ENCODE results near the gene FOXP1.

FOXP1 gene

DNA sequence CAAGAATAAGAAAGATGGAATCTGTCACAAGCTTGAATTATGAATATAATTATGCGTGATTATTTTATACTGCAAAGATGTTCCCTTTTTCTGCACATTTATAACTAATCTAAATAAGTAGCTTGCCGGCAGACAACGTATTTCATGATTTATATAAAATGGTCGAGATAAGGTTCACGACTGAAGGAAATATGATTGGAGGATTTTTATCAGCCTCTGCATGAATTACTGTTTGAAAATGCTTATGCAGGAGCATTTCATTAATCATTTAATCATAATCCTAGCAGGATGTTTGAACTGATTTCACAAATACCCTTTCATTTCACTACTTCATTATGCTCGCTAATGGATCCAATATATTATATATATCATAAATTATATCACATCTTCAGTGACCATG lies 580.0 kb downstream of the FOXP1 start:
- no peaks in the 10 kb centered on the region for H3K36me3 ChIP-seq (ENCODE audit: control insufficient read depth, insufficient read depth, low read length)
- H3K4me1 ChIP-seq (ENCODE audit: control insufficient read depth, insufficient read depth, low read length) = peaks cover 20% of the 10 kb centered on the region
- H3K4me3 ChIP-seq (ENCODE audit: low read length) = no peak overlapping the region
- no peak overlapping the region for H3K9ac ChIP-seq (ENCODE audit: low read length)
- no peaks in the 10 kb centered on the region for H3K27me3 ChIP-seq (ENCODE audit: control insufficient read depth, insufficient read depth, low read length)
- no peaks in the 10 kb centered on the region for H3K9me3 ChIP-seq (ENCODE audit: control insufficient read depth, low read length)

DNA sequence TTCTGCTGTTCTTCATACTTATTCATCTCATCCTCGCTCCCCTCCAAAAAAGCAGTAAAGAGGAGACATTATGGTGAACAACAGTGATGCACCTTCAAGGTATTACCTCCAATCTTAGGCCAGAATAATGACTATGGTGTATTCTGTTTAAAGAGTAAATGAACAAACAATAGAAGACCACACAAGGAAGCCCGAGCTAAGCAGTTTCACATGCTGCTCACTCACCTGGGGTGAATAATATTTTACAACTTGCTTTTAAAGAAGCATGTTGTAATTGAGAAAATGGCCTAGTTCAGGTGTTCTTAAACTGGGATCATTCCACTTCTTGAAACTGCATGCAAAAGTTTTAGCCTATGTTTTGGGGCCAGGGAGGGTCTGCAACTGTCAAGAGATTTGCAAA lies 581.2 kb downstream of the FOXP1 start:
- H3K36me3 ChIP-seq (ENCODE audit: control insufficient read depth, insufficient read depth, low read length) = no peaks in the 10 kb centered on the region
- H3K9me3 ChIP-seq (ENCODE audit: control insufficient read depth, low read length) = no peaks in the 10 kb centered on the region
- no peaks in the 10 kb centered on the region for H3K27me3 ChIP-seq (ENCODE audit: control insufficient read depth, insufficient read depth, low read length)
- no peak overlapping the region for H3K4me3 ChIP-seq (ENCODE audit: low read length)
- no peak overlapping the region for H3K9ac ChIP-seq (ENCODE audit: low read length)
- peaks cover 8% of the 10 kb centered on the region for H3K4me1 ChIP-seq (ENCODE audit: control insufficient read depth, insufficient read depth, low read length)

DNA sequence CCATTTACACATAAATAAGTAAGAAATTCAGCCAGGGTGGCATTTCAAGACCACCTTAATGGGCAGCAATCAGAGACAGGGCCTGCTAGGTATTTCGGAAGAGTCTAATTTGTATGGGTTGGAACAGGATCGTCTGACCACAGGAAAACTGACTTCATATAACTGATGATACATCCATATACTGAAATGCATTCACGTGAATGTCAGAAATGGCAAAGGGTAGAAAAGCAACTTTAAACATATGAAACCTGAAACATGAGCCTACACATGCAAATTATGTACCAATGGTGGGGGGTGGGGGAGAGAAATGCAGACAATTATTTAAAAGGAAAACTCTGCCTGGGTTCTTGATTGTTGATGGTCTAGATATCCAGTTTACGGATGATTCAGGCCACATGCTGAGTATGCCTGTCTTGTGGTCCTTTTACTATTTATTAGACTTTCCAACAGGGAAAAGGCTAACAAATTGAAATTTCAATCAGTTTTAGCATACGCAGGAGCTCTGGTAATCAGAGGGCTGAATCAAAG lies 582.2 kb downstream of the FOXP1 start:
- Histone ChIP-seq H3K4me3 (ENCODE audit: low read length) (no peak overlapping the region), H3K4me1 (ENCODE audit: control insufficient read depth, insufficient read depth, low read length) (peaks cover under 1% of the 10 kb centered on the region), H3K27me3 (ENCODE audit: control insufficient read depth, insufficient read depth, low read length) (no peaks in the 10 kb centered on the region), H3K9ac (ENCODE audit: low read length) (no peak overlapping the region), H3K36me3 (ENCODE audit: control insufficient read depth, insufficient read depth, low read length) (no peaks in the 10 kb centered on the region), H3K9me3 (ENCODE audit: control insufficient read depth, low read length) (no peaks in the 10 kb centered on the region)

DNA sequence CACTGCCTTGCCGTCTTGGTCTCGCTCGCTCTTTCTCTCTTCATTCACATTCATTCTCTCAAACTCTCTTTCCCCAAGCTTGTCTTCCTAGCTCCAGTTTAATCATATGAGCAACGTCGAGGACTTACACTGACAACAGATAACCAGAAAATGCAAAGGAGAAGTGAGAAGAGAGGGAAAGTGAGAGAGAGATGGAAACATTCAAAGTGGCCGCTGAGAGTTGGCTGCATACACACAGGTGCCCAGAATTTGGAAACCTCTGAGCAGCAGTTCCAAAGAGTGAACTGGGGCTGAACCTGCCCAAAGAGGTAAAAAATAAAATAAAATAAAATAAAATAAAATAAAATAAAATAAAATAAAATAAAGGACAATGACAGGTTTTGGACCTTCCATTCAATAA lies 583.0 kb downstream of the FOXP1 start:
- Histone ChIP-seq H3K4me3 (ENCODE audit: low read length) (no peak overlapping the region), H3K4me1 (ENCODE audit: control insufficient read depth, insufficient read depth, low read length) (no peaks in the 10 kb centered on the region), H3K36me3 (ENCODE audit: control insufficient read depth, insufficient read depth, low read length) (no peaks in the 10 kb centered on the region), H3K9me3 (ENCODE audit: control insufficient read depth, low read length) (no peaks in the 10 kb centered on the region), H3K27me3 (ENCODE audit: control insufficient read depth, insufficient read depth, low read length) (no peaks in the 10 kb centered on the region), H3K9ac (ENCODE audit: low read length) (no peak overlapping the region)

DNA sequence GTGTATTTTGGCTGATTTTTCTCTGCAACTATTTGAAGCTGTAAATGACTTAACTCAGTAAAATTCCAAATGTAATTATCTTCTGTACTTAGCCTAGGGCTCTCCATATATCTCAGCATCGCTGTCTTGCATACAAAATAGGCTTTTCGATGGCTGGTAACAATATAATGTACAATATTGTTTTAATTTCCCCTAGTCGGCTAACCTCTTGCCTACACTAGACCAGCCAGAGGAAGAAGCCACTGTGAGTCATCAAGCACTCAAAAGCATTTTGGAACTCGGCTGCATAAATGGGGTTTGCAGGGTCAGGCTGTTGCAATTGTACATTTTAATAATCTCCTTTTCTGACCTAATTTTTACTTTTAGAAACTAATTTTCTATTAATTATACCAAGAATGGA lies 583.8 kb downstream of the FOXP1 start:
- no peak overlapping the region for H3K9ac ChIP-seq (ENCODE audit: low read length)
- no peaks in the 10 kb centered on the region for H3K4me1 ChIP-seq (ENCODE audit: control insufficient read depth, insufficient read depth, low read length)
- H3K36me3 ChIP-seq (ENCODE audit: control insufficient read depth, insufficient read depth, low read length) = no peaks in the 10 kb centered on the region
- H3K4me3 ChIP-seq (ENCODE audit: low read length) = no peak overlapping the region
- H3K27me3 ChIP-seq (ENCODE audit: control insufficient read depth, insufficient read depth, low read length) = no peaks in the 10 kb centered on the region
- no peaks in the 10 kb centered on the region for H3K9me3 ChIP-seq (ENCODE audit: control insufficient read depth, low read length)

DNA sequence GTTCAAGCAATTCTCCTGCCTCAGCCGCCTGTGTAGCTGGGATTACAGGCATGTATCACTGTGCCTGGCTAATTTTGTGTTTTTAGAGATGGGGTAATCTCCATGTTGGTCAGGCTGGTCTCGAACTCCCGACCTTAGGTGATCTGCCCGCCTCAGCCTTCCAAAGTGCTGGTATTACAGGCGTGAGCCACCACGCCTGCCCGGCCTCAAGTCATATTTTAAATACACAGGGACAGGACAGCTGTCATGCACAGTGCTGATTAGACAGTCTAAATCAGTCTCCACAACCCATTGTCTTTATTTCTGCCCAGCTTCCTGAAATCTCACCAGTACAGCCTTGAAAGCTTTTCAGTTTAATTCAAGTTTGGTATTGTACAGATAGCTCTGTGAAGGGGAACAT lies 587.4 kb downstream of the FOXP1 start:
- Histone ChIP-seq H3K4me3 (ENCODE audit: low read length) (no peak overlapping the region), H3K27me3 (ENCODE audit: control insufficient read depth, insufficient read depth, low read length) (no peaks in the 10 kb centered on the region), H3K9ac (ENCODE audit: low read length) (no peak overlapping the region), H3K36me3 (ENCODE audit: control insufficient read depth, insufficient read depth, low read length) (no peaks in the 10 kb centered on the region), H3K4me1 (ENCODE audit: control insufficient read depth, insufficient read depth, low read length) (no peaks in the 10 kb centered on the region), H3K9me3 (ENCODE audit: control insufficient read depth, low read length) (no peaks in the 10 kb centered on the region)

DNA sequence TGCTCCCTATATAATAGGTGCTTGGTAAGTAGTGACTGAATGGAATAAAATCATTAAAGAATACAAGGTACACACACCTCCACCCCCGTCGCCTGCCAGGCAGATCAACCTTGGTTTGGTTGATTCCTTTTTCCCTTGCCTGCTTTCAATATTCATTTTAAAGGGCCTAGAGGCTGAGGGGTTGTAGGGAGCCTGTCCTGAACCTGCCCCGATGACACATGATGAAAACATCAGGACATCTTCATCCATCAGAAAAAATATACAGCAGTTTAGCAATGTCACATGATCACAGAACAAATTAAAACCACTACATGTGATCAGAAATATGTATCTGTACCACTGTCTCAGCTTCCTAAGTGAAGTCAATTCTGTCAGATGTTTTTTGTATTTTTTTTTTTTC lies 588.9 kb downstream of the FOXP1 start:
- H3K36me3 ChIP-seq (ENCODE audit: control insufficient read depth, insufficient read depth, low read length) = no peaks in the 10 kb centered on the region
- H3K4me3 ChIP-seq (ENCODE audit: low read length) = no peak overlapping the region
- H3K4me1 ChIP-seq (ENCODE audit: control insufficient read depth, insufficient read depth, low read length) = no peaks in the 10 kb centered on the region
- no peaks in the 10 kb centered on the region for H3K9me3 ChIP-seq (ENCODE audit: control insufficient read depth, low read length)
- no peaks in the 10 kb centered on the region for H3K27me3 ChIP-seq (ENCODE audit: control insufficient read depth, insufficient read depth, low read length)
- H3K9ac ChIP-seq (ENCODE audit: low read length) = no peak overlapping the region

DNA sequence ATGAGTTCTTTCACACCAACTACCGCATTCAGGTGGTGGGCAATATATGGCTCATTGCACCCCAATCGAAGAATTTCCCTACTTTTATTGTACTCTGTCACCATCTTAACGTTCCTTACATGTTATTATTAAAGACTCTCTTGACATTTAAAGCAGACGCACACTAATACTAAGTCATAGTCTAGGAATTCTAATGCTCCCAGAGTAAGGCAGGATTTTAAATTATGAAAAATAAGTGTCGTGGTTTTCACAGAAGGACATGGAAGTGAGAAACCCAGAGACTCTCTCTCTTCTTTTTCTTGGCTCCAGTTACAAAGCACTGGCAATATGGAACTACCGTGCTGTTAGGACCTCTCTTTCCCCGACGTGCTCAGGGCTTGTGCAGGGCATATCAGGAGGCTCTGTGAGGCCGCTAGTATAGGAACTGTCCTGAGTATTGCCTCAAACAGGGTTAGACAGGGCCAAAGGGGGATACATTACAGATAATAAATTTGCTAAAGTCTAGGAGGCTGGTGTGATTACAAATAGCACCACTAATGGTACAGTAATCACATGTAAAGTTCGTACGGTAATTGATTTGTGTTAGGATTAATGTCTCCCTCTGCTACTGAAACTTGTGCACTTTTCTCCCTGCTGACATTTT lies 590.8 kb downstream of the FOXP1 start:
- Histone ChIP-seq H3K9ac (ENCODE audit: low read length) (no peak overlapping the region), H3K27me3 (ENCODE audit: control insufficient read depth, insufficient read depth, low read length) (no peaks in the 10 kb centered on the region), H3K36me3 (ENCODE audit: control insufficient read depth, insufficient read depth, low read length) (no peaks in the 10 kb centered on the region), H3K9me3 (ENCODE audit: control insufficient read depth, low read length) (no peaks in the 10 kb centered on the region), H3K4me3 (ENCODE audit: low read length) (no peak overlapping the region), H3K4me1 (ENCODE audit: control insufficient read depth, insufficient read depth, low read length) (no peaks in the 10 kb centered on the region)

DNA sequence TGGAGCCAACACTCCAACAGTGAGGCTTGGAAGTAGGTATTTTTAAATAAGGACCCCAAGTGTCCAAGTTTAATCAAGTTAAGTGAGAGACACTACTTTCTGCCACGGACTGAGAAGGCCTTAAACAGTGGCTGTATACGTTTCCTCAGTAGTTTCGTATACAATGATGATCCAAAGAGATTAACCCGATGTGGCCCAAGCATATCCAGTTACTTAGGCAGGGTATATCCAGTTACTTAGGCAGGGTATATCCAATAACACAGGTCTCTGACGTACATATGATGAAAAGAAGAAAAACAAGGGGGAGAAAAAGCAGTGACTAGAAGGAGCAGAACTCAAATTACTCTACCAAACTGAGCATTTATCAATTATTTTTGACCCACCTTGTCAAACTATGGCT lies 591.4 kb downstream of the FOXP1 start:
- no peak overlapping the region for H3K4me3 ChIP-seq (ENCODE audit: low read length)
- no peaks in the 10 kb centered on the region for H3K27me3 ChIP-seq (ENCODE audit: control insufficient read depth, insufficient read depth, low read length)
- H3K36me3 ChIP-seq (ENCODE audit: control insufficient read depth, insufficient read depth, low read length) = no peaks in the 10 kb centered on the region
- H3K9me3 ChIP-seq (ENCODE audit: control insufficient read depth, low read length) = no peaks in the 10 kb centered on the region
- H3K4me1 ChIP-seq (ENCODE audit: control insufficient read depth, insufficient read depth, low read length) = peaks cover under 1% of the 10 kb centered on the region
- H3K9ac ChIP-seq (ENCODE audit: low read length) = no peak overlapping the region

DNA sequence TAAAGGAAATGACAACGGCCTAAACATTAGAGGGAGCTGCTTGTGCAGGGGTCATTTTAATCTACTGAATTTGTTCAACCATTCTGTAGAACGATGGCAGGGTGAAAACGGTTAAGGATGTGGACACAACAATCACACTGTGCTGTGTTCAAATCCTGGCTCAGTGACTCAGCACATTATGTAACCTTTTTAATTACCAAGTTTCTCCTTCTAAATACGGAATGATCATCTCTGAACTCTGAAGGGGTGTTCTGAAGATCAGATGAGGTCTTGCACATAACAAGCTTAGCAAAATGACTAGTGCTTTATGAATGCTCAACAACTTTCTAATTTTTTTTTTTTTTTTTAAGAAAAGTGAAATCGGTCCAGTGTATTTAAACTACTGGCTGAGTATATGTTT lies 592.8 kb downstream of the FOXP1 start:
- H3K4me3 ChIP-seq (ENCODE audit: low read length) = no peak overlapping the region
- H3K9me3 ChIP-seq (ENCODE audit: control insufficient read depth, low read length) = no peaks in the 10 kb centered on the region
- H3K4me1 ChIP-seq (ENCODE audit: control insufficient read depth, insufficient read depth, low read length) = peaks cover 13% of the 10 kb centered on the region
- H3K27me3 ChIP-seq (ENCODE audit: control insufficient read depth, insufficient read depth, low read length) = no peaks in the 10 kb centered on the region
- no peak overlapping the region for H3K9ac ChIP-seq (ENCODE audit: low read length)
- H3K36me3 ChIP-seq (ENCODE audit: control insufficient read depth, insufficient read depth, low read length) = no peaks in the 10 kb centered on the region

DNA sequence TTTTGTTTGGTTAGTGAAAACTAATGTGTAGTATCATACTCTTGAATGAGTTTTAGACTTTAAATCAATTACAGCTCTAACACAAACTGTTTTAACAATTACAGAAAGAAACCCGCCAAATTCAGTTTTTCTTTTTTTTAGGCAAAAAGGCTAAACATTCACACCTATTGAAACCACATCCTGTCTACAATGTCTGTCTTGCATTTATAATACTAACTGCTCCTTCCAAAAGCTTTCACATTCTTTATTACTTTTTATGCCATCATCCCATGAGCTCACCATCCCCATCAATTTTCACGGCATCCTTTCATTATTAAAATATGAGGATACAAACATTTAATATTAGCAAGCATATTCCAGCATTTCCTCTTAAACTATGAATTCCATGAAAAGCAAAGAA lies 593.3 kb downstream of the FOXP1 start:
- Histone ChIP-seq H3K27me3 (ENCODE audit: control insufficient read depth, insufficient read depth, low read length) (no peaks in the 10 kb centered on the region), H3K4me1 (ENCODE audit: control insufficient read depth, insufficient read depth, low read length) (peaks cover 13% of the 10 kb centered on the region), H3K36me3 (ENCODE audit: control insufficient read depth, insufficient read depth, low read length) (no peaks in the 10 kb centered on the region)

DNA sequence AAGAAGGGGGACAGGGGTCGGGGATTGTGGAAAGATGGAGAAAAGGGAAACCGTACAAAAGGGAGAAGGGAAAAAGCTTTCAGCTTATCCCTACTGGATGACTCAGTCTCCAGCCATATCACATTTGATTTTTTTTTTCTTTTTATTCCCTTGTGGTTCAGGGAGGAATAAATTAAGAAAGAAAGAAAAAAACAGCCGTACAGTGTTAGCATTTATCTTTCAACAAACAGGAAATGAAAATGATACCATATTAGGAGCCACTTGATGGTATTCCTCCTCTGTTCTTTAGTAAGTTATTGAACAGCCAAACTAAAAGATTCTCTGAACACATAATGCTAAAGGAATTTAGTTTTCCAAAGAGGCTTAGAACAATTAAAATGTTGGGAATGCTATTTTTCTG lies 594.4 kb downstream of the FOXP1 start:
- Histone ChIP-seq H3K4me1 (ENCODE audit: control insufficient read depth, insufficient read depth, low read length) (peaks cover 18% of the 10 kb centered on the region), H3K4me3 (ENCODE audit: low read length) (no peak overlapping the region)

More for the DNA sequence above, 593.3 kb downstream of the FOXP1 start:
- H3K9ac ChIP-seq (ENCODE audit: low read length) = no peak overlapping the region
- H3K4me3 ChIP-seq (ENCODE audit: low read length) = no peak overlapping the region
- no peaks in the 10 kb centered on the region for H3K9me3 ChIP-seq (ENCODE audit: control insufficient read depth, low read length)

DNA sequence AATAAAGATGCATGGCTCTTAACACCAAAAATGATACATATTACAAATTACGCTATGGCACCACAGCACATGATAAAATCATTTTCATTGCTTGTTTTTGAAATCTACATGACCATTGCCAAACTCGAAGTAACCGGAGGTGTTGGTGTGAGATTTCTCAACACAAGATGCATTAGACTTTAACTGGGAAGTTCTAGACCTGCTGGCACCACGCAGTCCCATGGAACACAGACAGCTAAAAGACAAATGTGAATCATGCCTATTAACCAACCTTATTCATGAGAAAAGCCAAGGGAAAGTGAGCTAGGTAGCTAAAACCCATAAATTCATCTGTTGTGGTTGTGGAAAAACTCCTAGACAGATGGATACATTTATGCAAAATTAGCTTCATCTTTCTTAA lies 595.4 kb downstream of the FOXP1 start:
- peaks cover 25% of the 10 kb centered on the region for H3K4me1 ChIP-seq (ENCODE audit: control insufficient read depth, insufficient read depth, low read length)
- H3K9ac ChIP-seq (ENCODE audit: low read length) = no peak overlapping the region
- H3K9me3 ChIP-seq (ENCODE audit: control insufficient read depth, low read length) = no peaks in the 10 kb centered on the region
- H3K27me3 ChIP-seq (ENCODE audit: control insufficient read depth, insufficient read depth, low read length) = no peaks in the 10 kb centered on the region
- H3K4me3 ChIP-seq (ENCODE audit: low read length) = no peak overlapping the region
- no peaks in the 10 kb centered on the region for H3K36me3 ChIP-seq (ENCODE audit: control insufficient read depth, insufficient read depth, low read length)

More for the DNA sequence above, 594.4 kb downstream of the FOXP1 start:
- H3K36me3 ChIP-seq (ENCODE audit: control insufficient read depth, insufficient read depth, low read length) = no peaks in the 10 kb centered on the region
- H3K27me3 ChIP-seq (ENCODE audit: control insufficient read depth, insufficient read depth, low read length) = no peaks in the 10 kb centered on the region
- no peaks in the 10 kb centered on the region for H3K9me3 ChIP-seq (ENCODE audit: control insufficient read depth, low read length)
- no peak overlapping the region for H3K9ac ChIP-seq (ENCODE audit: low read length)
